ENCODE measurements around the gene NRAP.

NRAP gene

DNA sequence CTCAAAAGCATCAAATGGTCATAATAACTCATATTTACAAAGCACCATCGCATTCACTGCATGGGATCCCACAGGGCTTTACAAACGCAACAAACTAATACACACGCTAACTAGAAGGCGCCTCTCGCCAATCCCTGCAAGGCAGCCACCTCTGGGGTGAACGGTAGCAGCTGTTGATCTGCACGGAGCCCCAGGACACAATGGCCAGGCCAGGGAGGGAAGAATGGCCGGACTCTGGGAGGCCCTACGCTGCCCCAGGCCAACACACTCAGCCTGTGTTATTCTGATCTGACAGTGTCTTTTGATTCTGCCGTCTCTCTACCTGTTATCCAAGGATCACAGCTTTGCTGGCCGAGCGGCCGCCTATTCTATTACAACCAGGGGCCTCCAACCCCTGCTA lies 69.2 kb downstream of the NRAP start:
- Histone ChIP-seq H3K4me3 (ENCODE audit: low read depth, low read length, poor library complexity, severe bottlenecking) (no peak overlapping the region), H4K20me1 (ENCODE audit: insufficient read depth, low read length) (no peaks in the 10 kb centered on the region), H3K27me3 (ENCODE audit: insufficient read depth, low read length) (peaks cover 3% of the 10 kb centered on the region), H3F3A (ENCODE audit: insufficient read depth, low read length) (no peaks in the 10 kb centered on the region), H2AFZ (ENCODE audit: low read length) (no peak overlapping the region), H3K9me2 (ENCODE audit: low read depth, low read length) (no peaks in the 10 kb centered on the region), H3K36me3 (ENCODE audit: insufficient read depth, low read length) (no peaks in the 10 kb centered on the region), H3K9ac (ENCODE audit: low read length) (no peak overlapping the region), H3K4me1 (ENCODE audit: insufficient read depth, low read length, severe bottlenecking) (no peaks in the 10 kb centered on the region), H3K27ac (ENCODE audit: low read depth, low read length, poor library complexity, severe bottlenecking) (no peak overlapping the region), H3K79me2 (ENCODE audit: insufficient read depth, low read length) (no peaks in the 10 kb centered on the region), H3K9me3 (ENCODE audit: low read length) (no peaks in the 10 kb centered on the region), H3K4me2 (ENCODE audit: low read length) (no peak overlapping the region)
- TF ChIP-seq, protein P1, sequence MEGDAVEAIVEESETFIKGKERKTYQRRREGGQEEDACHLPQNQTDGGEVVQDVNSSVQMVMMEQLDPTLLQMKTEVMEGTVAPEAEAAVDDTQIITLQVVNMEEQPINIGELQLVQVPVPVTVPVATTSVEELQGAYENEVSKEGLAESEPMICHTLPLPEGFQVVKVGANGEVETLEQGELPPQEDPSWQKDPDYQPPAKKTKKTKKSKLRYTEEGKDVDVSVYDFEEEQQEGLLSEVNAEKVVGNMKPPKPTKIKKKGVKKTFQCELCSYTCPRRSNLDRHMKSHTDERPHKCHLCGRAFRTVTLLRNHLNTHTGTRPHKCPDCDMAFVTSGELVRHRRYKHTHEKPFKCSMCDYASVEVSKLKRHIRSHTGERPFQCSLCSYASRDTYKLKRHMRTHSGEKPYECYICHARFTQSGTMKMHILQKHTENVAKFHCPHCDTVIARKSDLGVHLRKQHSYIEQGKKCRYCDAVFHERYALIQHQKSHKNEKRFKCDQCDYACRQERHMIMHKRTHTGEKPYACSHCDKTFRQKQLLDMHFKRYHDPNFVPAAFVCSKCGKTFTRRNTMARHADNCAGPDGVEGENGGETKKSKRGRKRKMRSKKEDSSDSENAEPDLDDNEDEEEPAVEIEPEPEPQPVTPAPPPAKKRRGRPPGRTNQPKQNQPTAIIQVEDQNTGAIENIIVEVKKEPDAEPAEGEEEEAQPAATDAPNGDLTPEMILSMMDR (IDR thresholded peaks at IDR 0.05; ENCODE audit: low read length) = no peak
- no peak for TF ChIP-seq EZH2 (IDR thresholded peaks at IDR 0.05; ENCODE audit: borderline replicate concordance, low read length)

DNA sequence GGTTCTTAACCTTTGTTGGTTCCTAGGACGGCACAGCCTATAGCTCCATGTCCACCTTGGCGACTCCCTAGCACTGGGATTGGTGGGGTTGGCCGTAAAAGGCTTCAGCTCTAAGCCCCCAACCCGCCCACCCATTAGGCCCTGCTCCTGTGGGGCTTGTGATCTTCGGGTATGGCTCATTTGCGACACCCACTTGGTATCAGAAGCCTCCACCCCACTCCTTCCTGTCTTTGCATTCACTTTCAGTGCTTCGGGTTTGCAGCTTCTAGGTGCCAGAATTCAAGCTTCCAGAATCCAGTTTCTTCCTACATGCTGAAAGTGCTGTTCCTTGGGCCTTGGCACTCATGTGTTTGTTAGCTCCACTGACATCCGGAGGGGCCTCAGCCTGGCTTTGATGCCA lies 71.5 kb downstream of the NRAP start:
- no peaks in the 10 kb centered on the region for H3F3A ChIP-seq (ENCODE audit: insufficient read depth, low read length)
- H3K4me3 ChIP-seq (ENCODE audit: low read depth, low read length, poor library complexity, severe bottlenecking) = no peak overlapping the region

GRCh38 chr10:113590581-113590980 lies 73.3 kb downstream of the NRAP start:
- no peaks in the 10 kb centered on the region for H3K79me2 ChIP-seq (ENCODE audit: insufficient read depth, low read length)
- H3F3A ChIP-seq (ENCODE audit: insufficient read depth, low read length) = no peaks in the 10 kb centered on the region
- no peak overlapping the region for H3K4me2 ChIP-seq (ENCODE audit: low read length)
- no peaks in the 10 kb centered on the region for H4K20me1 ChIP-seq (ENCODE audit: insufficient read depth, low read length)
- H2AFZ ChIP-seq (ENCODE audit: low read length) = no peak overlapping the region
- H3K9me2 ChIP-seq (ENCODE audit: low read depth, low read length) = no peaks in the 10 kb centered on the region
- no peak overlapping the region for H3K4me3 ChIP-seq (ENCODE audit: low read depth, low read length, poor library complexity, severe bottlenecking)
- no peaks in the 10 kb centered on the region for H3K36me3 ChIP-seq (ENCODE audit: insufficient read depth, low read length)
- TF ChIP-seq, protein P1 (IDR thresholded peaks at IDR 0.05; ENCODE audit: low read length) = no peak
- no peak for TF ChIP-seq EZH2 (IDR thresholded peaks at IDR 0.05; ENCODE audit: borderline replicate concordance, low read length)
- H3K4me1 ChIP-seq (ENCODE audit: insufficient read depth, low read length, severe bottlenecking) = no peaks in the 10 kb centered on the region
- no peaks in the 10 kb centered on the region for H3K9me3 ChIP-seq (ENCODE audit: low read length)
- H3K27ac ChIP-seq (ENCODE audit: low read depth, low read length, poor library complexity, severe bottlenecking) = no peak overlapping the region
- H3K9ac ChIP-seq (ENCODE audit: low read length) = no peak overlapping the region
- H3K27me3 ChIP-seq (ENCODE audit: insufficient read depth, low read length) = no peaks in the 10 kb centered on the region; the same call in none of the 2 replicates

More for the DNA sequence above, 71.5 kb downstream of the NRAP start:
- Histone ChIP-seq H3K9me3 (ENCODE audit: low read length) (no peaks in the 10 kb centered on the region), H3K27ac (ENCODE audit: low read depth, low read length, poor library complexity, severe bottlenecking) (no peak overlapping the region), H3K4me1 (ENCODE audit: insufficient read depth, low read length, severe bottlenecking) (no peaks in the 10 kb centered on the region), H3K36me3 (ENCODE audit: insufficient read depth, low read length) (no peaks in the 10 kb centered on the region), H4K20me1 (ENCODE audit: insufficient read depth, low read length) (no peaks in the 10 kb centered on the region), H3K9me2 (ENCODE audit: low read depth, low read length) (no peaks in the 10 kb centered on the region), H2AFZ (ENCODE audit: low read length) (no peak overlapping the region), H3K79me2 (ENCODE audit: insufficient read depth, low read length) (no peaks in the 10 kb centered on the region), H3K4me2 (ENCODE audit: low read length) (no peak overlapping the region), H3K27me3 (ENCODE audit: insufficient read depth, low read length) (no peaks in the 10 kb centered on the region; the same call in none of the 2 replicates), H3K9ac (ENCODE audit: low read length) (no peak overlapping the region)
- TF ChIP-seq, protein P1 (IDR thresholded peaks at IDR 0.05; ENCODE audit: low read length) = no peak
- no peak for TF ChIP-seq EZH2 (IDR thresholded peaks at IDR 0.05; ENCODE audit: borderline replicate concordance, low read length)
